Fibroblast of skin of abdomen (primary cell): ENCODE data around the gene GULP1.
"Not testable (repeated sequence)": the region's sequence is repeated elsewhere in the genome, so short reads cannot be mapped to it uniquely, and the experiment has no call there.

ENCODE experiments used
- DNase-seq: peaks from one replicate; pipeline ENCODE4 v3.0.0-alpha.2; 2013

Gene GULP1

DNA sequence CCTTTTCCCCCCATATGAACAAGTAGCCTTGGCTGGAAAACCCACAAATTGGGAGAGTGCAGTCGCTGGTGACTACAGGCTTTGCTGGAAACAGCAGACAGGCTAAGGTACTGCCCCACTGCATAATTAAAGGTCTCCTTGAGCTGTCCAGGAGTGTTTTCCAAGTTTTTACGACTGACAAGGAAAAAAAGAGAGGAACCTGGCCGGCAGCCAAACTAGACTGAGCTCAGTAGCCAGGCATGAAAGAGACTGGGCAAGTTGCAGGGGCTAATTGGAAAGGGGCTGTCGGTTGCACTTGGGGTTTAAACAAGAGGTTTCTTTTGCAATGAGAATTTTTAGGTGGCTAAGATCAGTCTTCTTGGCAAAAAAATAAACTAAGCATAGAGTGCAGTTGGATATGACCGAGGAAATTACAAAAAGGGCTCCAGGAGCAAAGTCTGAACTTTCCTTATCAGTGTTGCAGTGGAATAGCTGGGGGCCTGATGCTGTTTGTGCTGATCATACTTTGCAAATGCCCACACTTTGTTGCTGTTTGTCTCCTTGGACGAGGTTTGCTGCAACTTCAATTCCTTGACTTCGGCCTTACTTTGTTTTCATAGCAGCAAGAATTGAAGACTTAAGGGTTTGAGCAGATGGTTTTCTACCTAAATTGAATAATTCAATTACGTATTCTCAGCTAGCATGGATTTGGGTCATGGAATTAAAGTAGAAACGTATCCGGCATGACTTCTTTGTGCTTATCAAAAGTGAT lies 2.1 kb downstream of the GULP1 start:
- DNase-seq: peak; percentile 74

DNA sequence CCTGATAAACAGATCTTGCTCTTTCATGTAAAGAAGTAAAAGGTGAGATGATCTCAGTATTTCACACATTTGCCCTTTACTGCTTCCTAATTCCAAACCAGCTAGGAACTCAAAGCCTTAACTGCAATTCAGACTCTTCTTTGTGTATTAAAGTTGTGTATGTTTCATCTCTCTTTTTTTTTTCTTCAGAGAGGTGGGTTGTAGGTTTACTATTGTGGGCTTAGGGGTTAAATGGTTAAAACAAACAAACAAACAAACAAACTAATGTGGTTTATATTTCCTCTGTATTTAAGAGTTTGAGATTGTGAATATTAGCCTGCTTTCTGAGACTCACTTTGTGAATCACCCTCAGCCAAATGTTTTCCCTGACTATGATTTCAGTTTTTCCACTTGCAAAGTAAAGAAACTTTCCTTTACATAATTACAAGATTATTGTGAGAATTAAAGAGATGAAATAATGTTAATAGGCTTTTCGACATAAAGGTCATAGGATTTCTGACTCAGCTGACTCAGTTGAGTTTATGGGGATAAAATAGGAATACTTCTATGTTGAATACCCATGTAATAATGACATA lies 2.8 kb downstream of the GULP1 start:
- DNase-seq: peak; percentile 1

- DNase-seq: no peak
Observed at GRCh38 chr2:188295067-188295685, 3.5 kb downstream of the GULP1 start.

DNA sequence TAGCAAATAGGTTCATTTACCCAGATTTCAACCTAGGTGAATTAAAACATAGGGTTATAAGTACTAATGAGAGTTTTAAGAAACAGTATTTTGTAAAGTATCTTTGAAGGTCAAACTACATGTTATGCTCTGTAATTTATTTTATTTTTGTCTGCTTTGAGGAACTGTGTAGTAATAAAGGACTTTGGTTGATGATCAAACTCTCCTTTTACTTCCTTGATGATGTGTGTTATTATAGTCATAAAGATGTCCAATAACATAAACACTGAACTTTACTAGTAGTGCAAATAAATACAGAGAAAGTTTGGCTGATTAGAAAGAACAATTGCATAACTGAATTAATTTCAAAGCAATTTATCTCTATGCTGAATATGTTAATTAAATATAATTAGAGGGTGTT lies 6.3 kb downstream of the GULP1 start:
- DNase-seq: no peak

GRCh38 chr2:188298937-188299371 lies 7.3 kb downstream of the GULP1 start:
- not testable (repeated sequence) for DNase-seq

DNA sequence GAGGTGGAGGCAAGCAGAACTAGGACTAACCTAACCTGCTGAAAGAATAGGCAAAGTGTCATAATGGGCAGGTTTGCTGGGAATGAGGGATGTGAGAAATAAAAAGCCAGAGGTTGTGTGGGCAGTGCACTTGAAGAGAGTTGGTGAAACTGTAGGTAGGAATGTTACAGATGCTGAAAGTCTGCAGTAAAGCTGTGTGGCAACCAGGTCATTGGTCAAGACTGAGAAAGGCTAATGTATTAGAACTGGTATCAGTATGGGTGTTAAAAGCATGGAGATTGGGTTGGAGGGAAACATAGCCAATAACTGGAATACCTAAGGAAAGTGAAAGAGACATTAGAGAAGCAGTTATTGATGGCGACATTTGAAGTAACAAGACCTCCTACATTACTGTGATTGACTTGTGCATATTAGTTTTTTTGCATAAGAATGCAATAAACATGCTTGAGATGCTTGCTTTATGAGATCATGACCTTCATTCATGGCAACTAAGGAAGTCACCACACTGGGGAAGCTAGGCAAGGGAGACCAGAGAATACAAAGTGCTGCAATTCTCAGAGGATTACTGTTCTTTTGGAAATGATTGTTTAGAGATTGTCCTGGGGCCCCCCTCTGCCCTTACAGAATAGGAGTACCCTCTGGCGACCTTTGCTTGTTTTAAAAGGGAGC lies 11.8 kb downstream of the GULP1 start:
- DNase-seq: peak; percentile 81

- DNase-seq: no peak
Observed at GRCh38 chr2:188305271-188305670, 13.6 kb downstream of the GULP1 start.

DNA sequence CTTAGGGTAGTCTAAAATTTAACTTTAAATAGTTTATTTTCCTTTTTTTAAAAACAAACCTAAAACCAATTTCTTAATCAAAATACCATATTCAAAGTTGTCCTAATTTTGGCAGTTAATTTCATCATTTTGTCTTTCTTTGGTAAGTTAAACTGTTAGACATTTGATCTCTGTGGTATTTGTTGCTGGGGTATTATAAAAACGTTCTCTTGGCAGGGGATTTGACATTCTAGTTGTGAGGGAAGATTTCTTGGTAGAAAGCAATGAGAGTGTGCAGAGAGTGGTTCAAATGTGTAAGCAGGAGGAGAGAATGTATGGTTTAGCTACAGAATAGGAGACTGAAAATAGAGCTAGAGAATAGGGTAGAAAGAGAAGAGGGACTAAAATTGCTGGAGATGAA lies 14.6 kb downstream of the GULP1 start:
- no peak for DNase-seq

DNA sequence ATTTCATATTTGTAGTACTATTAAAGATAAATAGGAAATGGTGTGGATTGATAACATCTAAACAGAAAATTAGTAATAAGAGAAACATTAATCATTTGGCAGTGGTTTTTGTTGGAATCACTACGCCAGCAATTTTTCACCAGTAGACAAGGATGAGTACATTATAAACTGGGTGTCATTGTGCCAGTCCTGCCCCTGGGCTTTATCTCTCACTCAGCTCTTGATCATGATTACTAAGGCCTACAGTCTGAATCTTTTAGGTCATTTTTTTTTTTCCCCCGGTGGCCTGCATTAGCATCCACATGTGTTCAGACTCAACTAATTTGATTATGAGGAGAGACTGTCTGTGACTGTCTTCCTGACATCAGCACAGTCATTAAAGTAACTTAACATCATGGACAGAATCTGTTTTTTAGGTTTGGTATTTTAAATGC lies 16.2 kb downstream of the GULP1 start:
- no peak for DNase-seq

DNA sequence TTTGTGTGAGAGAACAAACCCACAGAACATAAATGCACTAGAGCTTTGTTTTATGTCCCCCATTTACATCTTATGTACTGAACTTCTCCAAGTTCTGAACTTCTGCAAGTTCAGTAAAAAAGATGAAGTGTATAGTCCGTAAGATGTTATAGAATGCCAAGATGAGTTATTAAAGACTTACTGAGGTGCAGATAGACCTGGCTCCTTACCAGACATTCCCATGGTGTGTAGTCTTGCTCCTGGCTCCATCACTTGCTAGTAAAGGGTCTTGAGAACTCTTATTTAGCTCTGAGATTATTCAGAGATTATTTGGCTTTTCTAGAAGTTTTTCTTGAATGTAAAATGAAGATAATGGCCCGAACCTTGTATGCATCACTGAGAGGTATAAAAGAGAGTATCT lies 16.8 kb downstream of the GULP1 start:
- no peak for DNase-seq

- DNase-seq: no peak
Observed at GRCh38 chr2:188309364-188309763, 17.7 kb downstream of the GULP1 start.

DNA sequence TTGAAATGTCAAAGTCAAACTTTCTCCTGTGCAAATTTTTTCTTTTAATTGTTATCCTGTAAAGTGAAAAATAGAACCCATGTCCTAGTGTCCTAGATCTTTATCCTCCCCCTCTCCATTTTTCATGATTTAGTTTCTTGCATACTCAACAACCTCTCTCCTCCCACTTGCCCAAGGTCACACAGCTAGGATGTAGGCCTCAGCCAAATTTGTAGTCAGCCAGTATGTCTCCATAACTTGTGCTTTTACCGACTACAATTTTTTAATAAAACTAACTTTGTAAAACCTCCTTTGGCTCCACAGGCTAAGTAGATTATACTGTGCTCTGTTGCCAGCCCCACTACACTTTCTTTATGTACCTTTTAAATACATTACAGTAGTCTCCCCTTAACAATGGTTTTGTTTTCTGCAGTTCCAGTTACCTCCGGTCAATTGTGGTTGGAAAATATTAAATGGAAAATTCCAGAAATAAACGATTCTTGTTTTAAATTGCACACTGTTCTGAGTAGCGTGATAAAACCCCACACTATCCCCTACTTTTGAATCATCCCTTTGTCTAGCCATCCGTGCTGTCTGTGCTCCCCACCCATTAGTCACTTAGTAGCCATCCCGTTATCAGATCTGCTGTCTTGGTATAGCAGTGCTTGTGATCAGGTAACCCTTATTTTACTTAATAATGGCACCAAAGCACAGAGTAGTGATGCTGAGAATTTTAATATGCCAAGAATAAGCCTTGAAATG lies 22.8 kb downstream of the GULP1 start:
- DNase-seq: no peak

DNA sequence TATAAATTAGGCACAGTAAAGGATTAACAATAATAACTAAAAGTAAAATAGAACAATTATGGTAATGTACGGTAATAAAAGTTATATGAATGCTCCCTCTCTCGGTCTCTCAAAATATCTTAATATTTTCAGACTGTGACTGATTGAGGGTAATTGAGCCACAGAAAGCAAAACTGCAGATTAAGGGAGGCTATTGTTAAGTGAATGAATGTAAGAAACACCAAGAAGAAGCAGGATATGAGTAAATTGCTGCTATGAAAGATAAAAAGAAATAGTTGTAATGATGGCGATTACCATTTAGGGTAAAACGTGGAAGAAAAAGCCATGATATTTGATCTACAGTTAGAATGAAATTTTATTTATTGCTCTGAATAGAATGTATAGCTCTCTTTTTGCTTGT lies 24.1 kb downstream of the GULP1 start:
- DNase-seq: no peak

DNA sequence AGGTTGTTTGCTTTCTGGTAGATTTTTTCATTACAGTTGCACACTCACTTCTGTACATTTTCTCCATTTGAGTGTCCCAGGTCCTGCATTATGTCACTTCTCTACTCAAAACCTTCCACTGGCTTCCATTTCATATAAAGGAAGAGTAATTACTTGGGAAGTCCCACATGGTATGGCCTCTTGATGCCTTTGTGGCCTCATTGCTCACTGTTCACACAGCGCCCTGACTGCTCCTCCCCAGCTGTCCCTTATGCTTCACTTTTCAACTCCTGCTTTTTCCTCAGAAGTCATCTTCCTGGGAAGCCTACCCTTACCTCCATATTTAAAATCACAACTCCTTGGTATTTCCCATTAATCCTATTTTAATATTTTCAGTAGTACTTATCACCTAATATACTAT lies 24.7 kb downstream of the GULP1 start:
- no peak for DNase-seq

DNA sequence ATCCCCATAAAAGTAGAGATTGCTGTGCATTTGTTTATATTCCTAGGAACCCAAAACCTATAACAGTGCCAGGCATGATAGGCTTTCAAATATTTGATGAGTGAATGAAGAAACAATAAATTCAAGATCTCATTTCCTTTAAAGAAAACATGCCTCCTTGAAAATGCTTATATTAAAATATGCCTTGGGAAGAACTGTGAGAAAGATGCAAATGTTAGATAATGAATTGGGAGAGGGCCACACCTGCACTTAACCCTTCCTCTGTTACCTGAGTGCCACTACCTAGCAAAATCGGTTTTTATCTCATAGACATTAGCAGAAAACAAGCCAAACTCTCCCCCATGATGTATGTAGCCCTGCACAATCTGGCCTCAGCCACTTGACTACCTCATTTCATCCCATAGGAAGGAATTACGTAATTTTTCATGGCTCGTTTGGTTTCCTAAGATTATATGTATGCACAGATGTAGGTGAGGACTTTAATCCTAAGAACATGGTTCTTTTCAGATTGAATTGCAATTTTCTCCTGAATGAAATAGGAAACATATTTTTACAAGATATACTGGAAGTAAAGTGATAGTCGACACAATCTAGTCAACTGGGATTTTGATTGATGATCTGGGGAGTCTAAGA lies 25.2 kb downstream of the GULP1 start:
- no peak for DNase-seq

GRCh38 chr2:188318161-188318749 lies 26.6 kb downstream of the GULP1 start:
- no peak for DNase-seq

DNA sequence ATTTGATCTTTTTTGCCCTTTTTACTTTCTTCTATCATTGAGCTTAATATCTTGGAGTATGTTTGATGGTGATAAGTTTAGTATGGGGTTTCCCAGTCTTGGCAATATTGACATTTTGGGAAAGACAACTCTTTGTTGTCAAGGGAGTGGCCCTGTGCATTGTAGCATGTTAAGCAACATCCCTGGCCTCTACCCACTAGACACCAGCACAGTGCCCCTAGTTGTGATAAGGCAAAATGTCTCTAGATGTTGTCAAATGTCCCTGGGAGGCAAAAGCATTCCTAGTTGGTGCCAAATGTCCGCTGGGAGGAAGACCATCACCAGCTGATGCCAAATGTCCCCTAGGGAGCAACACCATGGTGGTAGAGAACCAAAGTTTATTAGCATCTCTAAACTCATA lies 28.2 kb downstream of the GULP1 start:
- DNase-seq: no peak

DNA sequence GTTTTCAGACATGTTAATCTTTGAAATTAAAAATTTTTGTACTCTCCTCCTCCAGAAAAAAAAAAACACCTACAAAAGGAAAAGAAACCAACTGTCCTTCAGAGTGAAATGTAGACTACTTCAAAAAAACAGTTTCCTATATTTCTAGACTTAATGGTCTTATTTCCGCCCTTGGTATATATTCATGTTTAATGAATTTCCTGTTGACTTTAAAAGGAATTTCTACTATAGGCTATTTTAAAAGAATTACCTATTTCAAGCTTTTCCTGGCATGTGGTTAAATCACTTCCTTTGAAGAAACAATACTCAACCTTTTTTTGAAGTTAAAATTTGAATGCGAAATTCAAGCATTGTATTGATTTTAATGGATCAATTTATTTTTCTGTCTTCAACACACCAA lies 29.2 kb downstream of the GULP1 start:
- no peak for DNase-seq

DNA sequence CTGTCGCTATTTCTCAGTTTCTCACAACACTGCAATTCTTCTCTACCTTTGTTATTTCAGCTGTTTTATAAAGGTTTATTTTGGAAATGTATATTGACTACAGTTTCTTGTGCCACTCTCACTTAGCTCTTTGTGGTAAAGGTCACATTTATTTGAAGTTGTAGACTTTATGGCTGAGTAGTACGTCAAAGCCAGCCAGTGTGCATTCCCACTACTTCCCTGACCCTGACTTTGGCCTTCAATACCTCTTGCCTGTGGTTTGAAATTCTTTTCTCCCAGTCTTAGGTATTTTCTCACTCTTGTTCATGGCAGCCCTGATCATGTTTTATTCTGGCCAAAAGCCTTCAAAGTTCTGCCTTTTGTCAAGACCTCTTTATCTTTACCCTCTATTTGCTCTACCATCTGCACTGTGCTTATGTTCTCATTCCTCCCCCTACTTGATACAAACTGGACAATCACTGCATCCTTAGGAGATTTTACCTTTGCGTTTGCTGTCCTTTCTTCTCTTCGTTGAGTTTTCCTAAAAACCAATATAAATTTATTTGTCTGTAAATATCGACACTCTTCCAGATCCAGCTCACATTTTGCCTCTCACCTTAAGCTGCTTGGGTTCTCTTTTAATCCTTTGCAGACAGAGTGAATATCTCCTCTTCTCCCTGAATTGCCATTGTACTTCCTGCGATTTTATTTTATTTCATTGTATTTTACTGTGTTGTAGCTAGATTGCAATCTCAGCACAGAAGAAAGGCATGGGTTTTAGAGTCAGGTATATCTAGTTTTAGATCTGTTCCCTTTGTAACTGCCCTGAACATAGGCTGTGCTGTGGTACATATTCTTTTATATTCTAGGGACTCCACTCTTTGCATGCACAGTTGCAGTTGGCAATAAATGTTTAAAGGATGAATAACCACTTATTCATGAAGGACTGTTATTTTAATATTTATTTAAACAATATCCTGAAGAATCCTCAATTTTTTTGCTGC lies 31.2 kb downstream of the GULP1 start:
- peak; percentile 31 for DNase-seq

DNA sequence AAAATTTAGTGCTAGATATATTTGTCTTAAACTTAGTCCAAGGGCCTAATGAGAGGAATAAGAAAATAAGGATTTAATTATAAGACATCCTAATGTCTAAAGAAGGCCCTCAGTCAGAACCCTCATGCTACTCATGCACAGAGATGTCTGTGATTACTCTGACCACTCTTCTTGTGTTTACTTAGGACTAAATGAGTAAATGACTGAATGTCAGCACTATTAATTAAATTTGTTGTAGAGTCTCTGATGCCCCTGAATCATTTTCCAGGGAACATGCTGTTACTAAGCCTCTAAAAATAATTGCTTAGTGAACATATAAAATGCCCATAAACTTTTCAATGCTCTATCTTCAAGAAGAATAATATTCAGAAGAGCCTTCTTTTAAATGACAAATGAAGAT lies 32.4 kb downstream of the GULP1 start:
- DNase-seq: peak; percentile 26

DNA sequence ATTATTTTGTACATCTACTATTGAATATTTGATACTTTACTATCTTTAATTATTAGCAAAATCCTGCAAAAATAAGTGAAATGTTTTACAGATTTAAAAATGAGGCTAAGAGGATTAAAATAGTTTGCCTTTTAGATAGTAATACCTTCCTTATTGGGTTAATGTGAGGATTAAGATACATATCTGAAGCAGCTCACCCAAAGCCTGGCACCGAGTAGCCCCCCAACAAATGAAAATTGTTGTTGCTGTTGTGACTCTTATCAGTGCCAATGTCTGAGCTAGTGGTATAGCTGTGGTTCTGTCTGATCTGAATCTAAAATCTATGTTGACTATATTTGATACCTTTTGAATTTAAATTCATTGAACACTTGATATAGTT lies 34.6 kb downstream of the GULP1 start:
- DNase-seq: no peak
